Thyroid gland (tissue), 4 donors: ENCODE measurements around the gene SCRN2. TPM values are rescaled to one million over a fixed set of nuclear protein-coding genes. Genes with fewer than 3 reads are reported as not detected.

Experiments used
- DNase-seq, 2 donors: peaks; one replicate each; pipeline ENCODE4 v3.0.0-alpha.2; 2019
- H3K27ac ChIP-seq, 3 donors: fragments of 200-600 bp; sonication (generic); 1 replicate in 2 of 3; 2 replicates in 1 of 3; pipeline ENCODE4 v1.5.1; 2016 to 2019; ENCODE audit warnings: mild to moderate bottlenecking in 1 of 3, moderate library complexity in 1 of 3
- H3K27me3 ChIP-seq: fragments of 200-600 bp; sonication (generic); one replicate; pipeline ENCODE4 v1.5.1; 2019
- H3K36me3 ChIP-seq, 2 donors: fragments of 200-600 bp; sonication (generic); one replicate each; pipeline ENCODE4 v1.5.1; 2016 to 2019
- H3K4me1 ChIP-seq, 2 donors: fragments of 200-600 bp; sonication (generic); one replicate each; pipeline ENCODE4 v1.5.1; 2017 to 2019
- H3K4me3 ChIP-seq, 3 donors: fragments of 200-600 bp; sonication (generic); replicated peaks in 1 of 3; 1 replicate in 2 of 3; 2 replicates in 1 of 3; pipeline ENCODE4 v1.5.1; 2016; ENCODE audit warnings: mild to moderate bottlenecking in 1 of 3
- H3K9me3 ChIP-seq: fragments of 200-600 bp; sonication (generic); one replicate; pipeline ENCODE4 v1.5.1; 2017
- POLR2A ChIP-seq, 2 donors: fragments of 450-650 bp; IDR thresholded peaks; one replicate each; pipeline ENCODE4 v1.6.1; 2017; ENCODE audit warnings: antibody characterized with exemption in 2 of 2, mild to moderate bottlenecking in 2 of 2, moderate library complexity in 1 of 2
- WGBS, 2 donors: methylation state at CpG; one replicate each; pipeline ENCODE4 v1.1.5; 2017; 5-methylcytosine and 5-hydroxymethylcytosine counted together
- intact Hi-C: fragments of 100-400 bp; cut with DNase I; formaldehyde crosslinking; loops from one replicate; pipeline ENCODE4 v1.15.1; 2023
- total RNA-seq, 4 donors: library from RNA; depleted of rRNA; stranded (reverse); fragments of >200 nt; gene quantifications; one replicate each; pipeline ENCODE4 v1.2.3, GENCODE V29; 2016
- TF ChIP-seq, protein P1 (sequence below), 6 experiments: fragments of 200-600 bp in 3 of 6; fragments of 450-650 bp in 3 of 6; sonication (generic) in 3 of 6; IDR thresholded peaks; one replicate each; pipeline ENCODE4 v1.5.1; 2016 to 2019; ENCODE audit warnings: antibody characterized with exemption in 6 of 6, mild to moderate bottlenecking in 2 of 6, inconsistent platforms in 1 of 6, moderate library complexity in 1 of 6

The SCRN2 gene
- total RNA-seq, 4 donors from 2014 or later = 37.0 to 71.5 (median 49.1) TPM

GRCh38 chr17:47879776-47880454 lies 38.8 kb upstream of the SCRN2 start:
- Histone ChIP-seq H3K4me3 (no peak overlapping the region), H3K36me3 (no peaks in the 10 kb centered on the region), H3K9me3 (no peaks in the 10 kb centered on the region), H3K4me1 (no peaks in the 10 kb centered on the region), H3K27me3 (no peaks in the 10 kb centered on the region), H3K27ac (no peak overlapping the region)
- no peak for DNase-seq
- no peak for TF ChIP-seq POLR2A (IDR thresholded peaks at IDR 0.05)
- TF ChIP-seq, protein P1, sequence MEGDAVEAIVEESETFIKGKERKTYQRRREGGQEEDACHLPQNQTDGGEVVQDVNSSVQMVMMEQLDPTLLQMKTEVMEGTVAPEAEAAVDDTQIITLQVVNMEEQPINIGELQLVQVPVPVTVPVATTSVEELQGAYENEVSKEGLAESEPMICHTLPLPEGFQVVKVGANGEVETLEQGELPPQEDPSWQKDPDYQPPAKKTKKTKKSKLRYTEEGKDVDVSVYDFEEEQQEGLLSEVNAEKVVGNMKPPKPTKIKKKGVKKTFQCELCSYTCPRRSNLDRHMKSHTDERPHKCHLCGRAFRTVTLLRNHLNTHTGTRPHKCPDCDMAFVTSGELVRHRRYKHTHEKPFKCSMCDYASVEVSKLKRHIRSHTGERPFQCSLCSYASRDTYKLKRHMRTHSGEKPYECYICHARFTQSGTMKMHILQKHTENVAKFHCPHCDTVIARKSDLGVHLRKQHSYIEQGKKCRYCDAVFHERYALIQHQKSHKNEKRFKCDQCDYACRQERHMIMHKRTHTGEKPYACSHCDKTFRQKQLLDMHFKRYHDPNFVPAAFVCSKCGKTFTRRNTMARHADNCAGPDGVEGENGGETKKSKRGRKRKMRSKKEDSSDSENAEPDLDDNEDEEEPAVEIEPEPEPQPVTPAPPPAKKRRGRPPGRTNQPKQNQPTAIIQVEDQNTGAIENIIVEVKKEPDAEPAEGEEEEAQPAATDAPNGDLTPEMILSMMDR (IDR thresholded peaks at IDR 0.05) = no peak
- 82% methylated on average over 8 of the region's 8 CpGs for WGBS, 2 donors
- intact Hi-C loops = no loop called here

- intact Hi-C loops = no loop called here
- no peak overlapping the region for H3K27ac ChIP-seq
- no peaks in the 10 kb centered on the region for H3K4me1 ChIP-seq
- no peak overlapping the region for H3K4me3 ChIP-seq
- H3K9me3 ChIP-seq = no peaks in the 10 kb centered on the region
- H3K36me3 ChIP-seq = no peaks in the 10 kb centered on the region
- no peak for DNase-seq
- WGBS, 2 donors = 72 to 79% methylated on average over 2 of the region's 2 CpGs
- H3K27me3 ChIP-seq = no peaks in the 10 kb centered on the region
- TF ChIP-seq, protein P1 (IDR thresholded peaks at IDR 0.05) = no peak
- no peak for TF ChIP-seq POLR2A (IDR thresholded peaks at IDR 0.05)
Measured at GRCh38 chr17:47879028-47879585, 38.0 kb upstream of the SCRN2 start.

GRCh38 chr17:47878203-47879027 lies 37.3 kb upstream of the SCRN2 start:
- intact Hi-C loops = no loop called here
- H3K36me3 ChIP-seq = no peaks in the 10 kb centered on the region
- no peak overlapping the region for H3K4me3 ChIP-seq
- no peak for DNase-seq
- no peaks in the 10 kb centered on the region for H3K27me3 ChIP-seq
- no peaks in the 10 kb centered on the region for H3K9me3 ChIP-seq
- no peak for TF ChIP-seq POLR2A (IDR thresholded peaks at IDR 0.05)
- TF ChIP-seq, protein P1 (IDR thresholded peaks at IDR 0.05) = no peak
- 58 to 69% methylated on average over 10 of the region's 10 CpGs for WGBS, 2 donors
- H3K27ac ChIP-seq = no peak overlapping the region
- H3K4me1 ChIP-seq = no peaks in the 10 kb centered on the region

GRCh38 chr17:47877368-47878034 lies 36.4 kb upstream of the SCRN2 start:
- Histone ChIP-seq H3K4me1 (no peaks in the 10 kb centered on the region), H3K9me3 (no peaks in the 10 kb centered on the region), H3K27ac (no peak overlapping the region), H3K36me3 (no peaks in the 10 kb centered on the region), H3K4me3 (no peak overlapping the region), H3K27me3 (no peaks in the 10 kb centered on the region)
- intact Hi-C loops = no loop called here
- no peak for DNase-seq
- 60 to 72% methylated on average over 9 of the region's 9 CpGs for WGBS, 2 donors
- TF ChIP-seq, protein P1 (IDR thresholded peaks at IDR 0.05) = no peak
- no peak for TF ChIP-seq POLR2A (IDR thresholded peaks at IDR 0.05)
